T47D (cell line): ENCODE data around the gene LGALS3BP.

ENCODE experiments used
- DNase-seq, 2 experiments: peaks; one replicate each; pipeline versions ENCODE4 v3.0.0 to v3.0.0-alpha.2; 2011 to 2012; ENCODE audit warnings: low read depth in 1 of 2, low spot score in 1 of 2
- JUND ChIP-seq: IDR thresholded peaks from 2 replicates; pipeline ENCODE4 v1.6.1; 2012; ENCODE audit warnings: low read depth
- in situ Hi-C: cut with HindIII; loops from 2 replicates; pipeline ENCODE4 v1.10.0; 2016; ENCODE audit warnings: low sequenced_read_pairs, low pct_unique_long_range_greater_than_20kb

LGALS3BP gene

DNA sequence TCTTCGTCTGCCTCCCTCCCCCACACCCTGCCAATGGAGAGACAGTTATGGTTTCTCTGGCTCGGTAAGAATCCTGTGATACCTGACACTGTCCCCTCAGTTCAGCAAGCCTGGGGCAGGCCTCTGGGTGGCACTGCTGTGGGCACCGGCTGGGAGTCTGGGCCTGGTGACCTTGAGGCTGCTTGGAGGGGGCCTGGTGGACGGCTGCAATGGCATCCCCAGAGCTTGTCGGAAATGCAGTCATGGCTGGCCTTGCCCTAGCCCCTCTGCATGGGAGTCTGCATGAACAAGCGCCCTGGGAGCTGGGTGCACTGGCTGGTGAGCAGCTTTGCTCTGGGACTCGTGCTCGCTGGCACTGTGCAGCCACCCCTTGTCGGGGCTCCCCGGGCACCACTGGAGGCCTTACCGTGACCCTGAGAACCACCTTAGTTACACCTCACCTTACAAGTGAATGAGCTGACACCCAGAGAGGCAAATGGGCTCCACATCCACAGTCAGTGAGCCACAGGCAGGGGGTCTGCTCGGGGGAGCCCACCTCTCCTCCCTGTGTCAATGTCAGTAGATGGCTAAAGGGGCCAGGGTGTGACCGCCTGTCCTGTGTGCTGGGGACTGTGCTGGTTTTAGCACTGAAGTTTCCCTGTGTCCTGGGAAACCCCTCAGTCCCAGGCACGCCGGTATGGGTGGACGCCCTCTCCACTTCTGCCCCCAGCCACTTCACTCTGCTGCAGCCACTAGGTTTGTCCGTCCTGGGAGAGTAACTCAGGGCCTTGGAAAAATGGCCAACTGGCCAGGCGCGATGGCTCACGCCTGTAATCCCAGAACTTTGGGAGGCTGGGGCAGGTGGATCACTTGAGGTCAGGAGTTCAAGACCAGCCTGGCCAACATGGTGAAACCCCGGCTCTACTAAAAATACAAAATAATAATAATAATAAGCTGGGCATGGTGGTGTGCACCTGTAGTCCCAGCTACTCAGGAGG, 1.4 kb downstream of the LGALS3BP start:
- TF ChIP-seq JUND: no peak
- in situ Hi-C loops: no loop called here
- peak; percentile 4 to 60 for DNase-seq

DNA sequence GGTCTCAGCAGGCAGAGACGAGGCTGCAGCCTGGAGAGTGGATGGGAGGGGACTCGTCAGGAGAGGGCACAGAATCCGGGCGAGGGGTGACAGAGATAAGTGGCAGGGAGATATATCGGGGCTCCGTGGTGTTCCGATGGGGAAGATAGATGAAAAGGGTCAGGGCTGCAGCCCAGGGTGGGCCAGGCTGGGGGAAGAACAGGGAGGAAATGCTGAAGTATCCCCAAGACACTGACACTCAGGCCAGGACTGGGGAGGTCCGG, 2.1 kb downstream of the LGALS3BP start:
- in situ Hi-C loops: no loop called here
- TF ChIP-seq JUND: no peak

DNA sequence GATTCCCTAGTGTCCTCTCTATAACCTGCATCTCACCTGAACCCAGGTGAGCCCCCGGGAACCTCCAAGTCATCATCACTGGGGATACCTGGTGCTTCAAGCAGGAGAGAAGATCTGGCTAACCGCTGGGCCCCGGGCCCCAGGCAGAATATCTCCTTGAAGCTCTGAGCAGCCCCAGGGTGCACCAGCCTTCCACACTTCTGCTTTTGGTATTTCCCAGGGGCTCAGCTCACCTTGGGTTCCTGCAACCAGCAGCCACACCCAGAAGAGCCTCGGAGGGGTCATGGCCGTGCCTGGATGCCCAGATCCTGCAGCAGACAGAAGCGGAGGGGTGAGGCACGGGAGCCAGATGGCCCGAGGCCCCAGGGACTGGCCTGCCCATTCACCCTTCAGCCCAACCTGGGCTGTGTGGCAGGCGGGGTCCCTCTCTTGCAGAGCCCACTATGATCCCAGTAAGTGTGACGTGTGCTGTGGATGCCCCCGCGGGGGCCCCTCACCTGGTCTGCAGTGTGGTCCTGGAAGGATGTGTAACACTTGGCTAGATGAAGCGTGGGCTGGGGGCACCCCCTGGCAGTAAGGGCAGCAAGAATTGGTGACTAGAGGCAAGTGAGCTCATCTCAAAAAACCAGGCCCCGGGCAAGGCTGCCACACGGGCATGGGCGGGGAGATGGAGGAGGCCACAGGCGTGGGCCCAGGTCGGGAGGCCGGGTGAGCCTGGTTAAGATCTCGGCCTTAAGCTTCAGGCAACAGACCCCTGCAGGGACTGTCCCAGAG, 2.6 kb downstream of the LGALS3BP start:
- no peak for DNase-seq
- in situ Hi-C loops: no loop called here
- TF ChIP-seq JUND: no peak

More for the DNA sequence above, 2.1 kb downstream of the LGALS3BP start:
- DNase-seq: no peak

DNA sequence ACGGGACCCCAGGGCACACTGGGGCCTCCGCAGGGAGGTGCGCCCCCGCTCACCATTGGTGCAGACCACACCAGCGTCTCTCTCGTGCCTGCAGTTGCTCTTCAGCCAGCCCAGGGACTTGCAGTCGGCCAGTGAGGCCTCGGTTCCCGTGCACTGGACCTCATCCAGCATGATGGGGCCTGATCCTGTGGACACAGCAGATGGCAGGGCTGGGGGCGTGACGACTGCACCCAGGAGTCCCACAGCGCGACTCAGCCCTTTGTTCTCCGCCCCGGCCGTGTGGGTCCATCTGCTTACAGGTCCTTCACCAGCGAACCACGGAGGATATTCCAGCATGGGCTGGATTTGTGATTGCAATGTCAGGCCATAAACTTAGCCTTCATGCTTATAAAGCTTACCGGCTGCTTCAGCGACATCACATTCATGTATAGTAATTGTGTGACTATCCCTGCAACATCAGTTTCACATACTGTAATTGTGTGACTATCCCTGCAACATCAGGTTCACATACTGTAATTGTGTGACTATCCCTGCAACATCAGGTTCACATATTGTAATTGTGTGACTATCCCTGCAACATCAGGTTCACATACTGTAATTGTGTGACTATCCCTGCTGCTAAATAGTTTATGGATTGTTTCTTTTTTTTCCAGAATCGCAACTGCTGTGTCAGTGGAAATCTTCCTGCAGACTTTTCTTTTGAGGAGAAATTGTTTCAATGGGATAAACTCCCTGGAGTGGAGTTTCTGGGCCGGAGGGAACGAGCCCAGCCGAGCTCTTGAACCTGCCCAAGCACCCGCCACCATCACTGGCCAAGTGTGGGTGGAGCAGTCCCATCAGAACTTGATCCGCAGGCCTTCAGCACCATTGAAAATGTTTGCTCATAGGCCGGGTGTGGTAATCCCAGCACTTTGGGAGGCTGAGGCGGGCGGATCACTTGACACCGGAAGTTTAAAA, 4.8 kb downstream of the LGALS3BP start:
- no peak for TF ChIP-seq JUND
- peak; percentile 91 to 97 for DNase-seq
- in situ Hi-C loops: no loop called here

DNA sequence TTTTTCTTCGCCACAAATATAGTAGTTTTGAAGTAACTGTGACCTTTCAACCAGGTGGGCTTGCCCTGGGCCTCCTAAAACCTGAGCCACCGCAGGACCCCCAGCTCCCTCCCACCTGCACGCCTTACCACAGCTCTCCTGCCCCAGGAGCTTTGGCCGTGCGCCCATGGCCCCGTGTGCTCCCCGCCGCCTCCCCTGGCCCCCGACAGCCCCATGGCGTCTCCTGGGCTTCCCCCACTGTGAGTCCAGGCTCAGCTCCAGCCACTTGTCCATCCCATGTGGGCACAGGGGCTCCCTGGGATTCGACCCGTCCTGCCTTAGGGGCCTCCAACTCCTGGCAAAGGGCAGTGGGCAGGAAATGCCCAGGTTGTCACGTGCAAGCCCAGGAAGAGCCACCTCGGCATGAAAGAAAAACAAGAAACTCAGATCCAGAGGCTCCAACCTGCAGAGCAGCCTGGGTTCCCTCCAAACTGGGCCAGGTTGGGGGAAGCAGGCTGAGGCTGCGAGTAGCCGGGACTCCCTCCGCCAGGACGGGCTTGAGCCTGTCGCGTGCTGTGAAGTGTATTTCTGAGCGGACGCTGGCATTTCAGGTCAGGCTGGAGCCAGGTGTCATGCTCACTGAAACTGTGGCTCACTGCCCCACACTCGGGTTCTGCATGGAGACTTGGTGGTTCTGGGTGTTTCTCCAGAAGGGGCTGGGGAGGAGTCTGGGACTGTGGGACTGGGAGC, 5.8 kb downstream of the LGALS3BP start:
- in situ Hi-C loops: no loop called here
- TF ChIP-seq JUND: no peak
- DNase-seq: no peak

DNA sequence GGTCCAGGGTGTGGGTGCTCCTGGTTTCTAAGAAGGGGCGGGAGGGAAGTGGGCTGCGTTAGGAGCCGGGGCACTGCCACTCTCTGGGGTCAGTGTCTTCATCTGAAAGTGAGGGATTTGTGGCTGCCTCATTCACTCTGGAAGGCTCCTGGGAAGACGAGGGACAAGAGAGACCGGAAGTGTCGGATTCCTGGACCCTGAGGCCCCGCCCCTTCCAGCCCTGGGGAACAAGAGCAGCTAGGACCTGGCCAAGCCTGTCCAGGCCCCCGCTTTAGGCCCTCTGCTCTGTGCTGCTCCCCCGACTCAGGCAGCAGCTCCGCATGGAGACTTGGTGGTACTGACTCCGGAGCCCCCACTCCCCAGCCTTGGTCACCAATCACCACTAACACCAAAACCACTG, 6.5 kb downstream of the LGALS3BP start:
- peak; percentile 82 to 90 for DNase-seq
- in situ Hi-C loops: no loop called here
- no peak for TF ChIP-seq JUND

DNA sequence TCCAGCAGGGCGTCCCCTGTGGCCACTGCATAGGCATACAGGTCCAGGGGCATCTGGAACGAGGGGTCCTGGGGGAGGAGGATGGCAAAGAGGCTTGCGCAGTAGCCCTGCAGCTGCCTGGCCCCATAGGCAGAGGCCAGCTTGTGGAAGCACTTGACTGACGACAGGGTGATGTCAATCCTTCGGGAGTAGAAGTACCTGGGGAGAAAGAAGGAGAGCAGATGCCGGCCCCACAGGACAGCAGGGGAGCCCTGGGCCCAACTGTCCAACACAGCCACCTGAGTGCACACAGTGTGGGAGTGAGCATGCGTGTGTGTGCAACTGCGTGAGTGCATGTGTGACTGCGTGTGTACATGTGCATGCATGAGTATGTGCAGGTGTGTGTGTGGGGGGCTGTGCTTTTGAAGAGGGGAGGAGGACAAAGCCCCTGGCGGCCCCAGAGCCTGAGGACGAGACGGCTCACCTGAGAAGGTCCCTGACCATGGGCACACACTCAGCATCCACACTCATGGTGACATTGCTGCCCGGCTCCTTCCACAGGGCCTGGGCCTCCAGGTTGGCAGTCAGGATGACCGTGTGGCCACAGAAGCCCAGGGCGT, 7.1 kb downstream of the LGALS3BP start:
- TF ChIP-seq JUND: no peak
- in situ Hi-C loops: no loop called here
- no peak for DNase-seq

DNA sequence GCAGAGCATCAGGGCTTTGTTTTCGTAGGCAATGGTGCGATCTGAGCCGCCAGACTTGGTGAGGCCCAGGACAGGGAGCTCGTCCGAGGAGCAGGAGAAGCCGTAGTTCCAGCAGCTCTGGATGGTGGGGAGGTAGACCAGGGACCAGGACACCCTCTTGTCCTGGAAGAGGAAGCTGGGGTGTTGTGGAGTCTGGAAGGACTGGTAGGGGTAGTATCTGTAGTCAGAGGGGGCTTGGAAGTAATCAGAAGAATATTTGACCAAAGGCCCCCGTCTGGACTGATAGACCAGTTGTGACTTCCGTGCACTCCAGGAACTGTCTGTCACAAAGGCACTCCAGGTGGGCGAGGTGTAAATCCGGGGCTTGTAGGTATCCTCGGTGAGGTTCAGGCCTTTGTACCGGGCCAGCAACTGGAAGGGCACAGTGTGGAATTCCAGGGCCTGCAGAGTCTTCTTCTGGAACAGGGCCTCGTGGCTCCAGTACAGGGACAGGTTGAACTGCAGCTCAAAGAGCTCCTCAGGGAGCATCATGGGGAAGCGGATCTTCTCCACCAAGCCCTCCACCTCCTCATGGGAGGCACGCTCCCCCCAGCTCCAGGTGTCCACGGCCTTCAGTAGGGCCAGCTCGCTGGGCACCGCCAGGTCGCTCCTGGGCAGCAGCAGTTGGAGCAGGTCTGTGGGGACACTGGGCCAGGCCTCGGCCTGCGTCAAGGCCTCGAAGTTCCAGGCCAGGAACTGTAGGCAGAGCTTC, 7.8 kb downstream of the LGALS3BP start:
- in situ Hi-C loops: no loop called here
- no peak for DNase-seq
- no peak for TF ChIP-seq JUND

DNA sequence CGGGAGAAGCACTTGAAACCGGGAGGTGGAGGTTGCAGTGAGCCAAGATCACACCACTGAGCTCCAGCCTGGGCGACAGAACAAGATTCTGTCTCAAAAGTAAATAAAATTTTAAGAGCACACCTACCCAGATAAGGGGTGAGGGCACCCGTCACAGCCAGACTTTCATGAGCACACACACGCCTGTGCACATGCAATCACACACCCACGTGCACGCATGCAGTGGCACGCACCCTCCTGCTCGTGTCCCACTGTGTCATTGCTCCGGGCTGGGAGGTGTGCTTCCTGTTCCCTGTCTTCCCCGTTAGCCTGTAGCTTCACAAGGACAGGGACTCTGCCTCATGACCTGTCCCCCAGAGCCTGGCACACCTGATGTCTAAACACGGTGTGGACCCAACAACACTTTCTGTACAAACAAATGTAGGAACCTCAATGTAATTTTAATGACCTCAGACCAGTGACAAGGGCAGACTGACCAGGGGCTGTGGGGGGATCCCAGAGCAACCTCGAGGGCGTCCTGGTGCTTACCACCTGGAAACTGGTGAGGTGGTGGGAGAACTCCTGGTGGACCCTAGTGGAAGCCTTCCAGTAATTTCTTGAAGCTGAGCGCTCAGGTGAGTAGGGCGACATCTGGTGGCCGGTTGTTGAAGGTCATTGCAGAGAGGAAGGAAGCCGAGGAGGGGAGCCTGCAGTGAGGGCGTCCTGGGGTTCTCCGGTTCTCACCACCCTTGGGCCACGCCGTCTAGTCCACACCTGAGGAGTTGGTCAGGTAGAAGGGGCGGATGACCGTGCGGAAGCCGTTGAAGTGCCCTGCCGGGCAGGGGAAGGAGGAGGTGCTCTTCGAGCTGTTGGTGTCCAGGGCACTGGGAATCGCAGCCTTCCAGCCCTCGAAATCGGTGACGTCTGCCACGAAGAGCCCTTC, 8.6 kb downstream of the LGALS3BP start:
- no peak for TF ChIP-seq JUND
- in situ Hi-C loops: no loop called here
- peak; percentile 82 to 86 for DNase-seq

DNA sequence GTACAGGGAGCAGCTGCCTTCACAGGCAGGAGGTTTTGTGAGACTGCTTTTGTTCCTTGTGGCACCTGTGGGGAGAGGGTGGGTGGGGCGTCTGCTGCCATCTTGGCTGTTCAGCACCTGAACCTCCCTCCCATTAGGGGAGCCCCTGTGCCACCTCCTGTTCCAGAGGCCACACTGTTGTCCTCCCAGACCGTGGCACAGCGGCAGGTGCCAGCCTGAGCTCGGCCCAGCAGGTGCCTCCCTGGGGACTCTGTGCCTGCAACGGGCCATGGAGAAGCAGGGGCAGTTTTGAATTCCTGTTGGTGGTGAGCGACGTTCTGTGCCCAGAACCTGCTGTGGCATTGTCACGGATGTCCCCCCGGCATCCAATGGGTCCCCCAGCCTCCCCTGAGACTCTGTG, 9.9 kb downstream of the LGALS3BP start:
- in situ Hi-C loops: no loop called here
- no peak for TF ChIP-seq JUND
- DNase-seq: no peak
